LNCaP clone FGC (cell line): ENCODE measurements around the gene NOTUM.
A peak's percentile ranks its signal among the peaks of the same experiment; 100 is the strongest.
"Not testable (repeated sequence)": the region's sequence is repeated elsewhere in the genome, so short reads cannot be mapped to it uniquely, and the experiment has no call there.

Experiments
- DNase-seq: peaks from one replicate; pipeline ENCODE4 v3.0.0-alpha.2; 2011; ENCODE audit warnings: low read depth
- H3K4me3 ChIP-seq: 2 replicates; pipeline ENCODE4 v1.5.1; 2011; ENCODE audit warnings: mild to moderate bottlenecking, low read depth, low read length, control low read depth
- CTCF ChIP-seq: IDR thresholded peaks from 2 replicates; pipeline ENCODE4 v1.5.1; 2012; ENCODE audit warnings: mild to moderate bottlenecking; ENCODE audit not compliant: control insufficient read depth, insufficient read depth; ENCODE audit errors: extremely low read depth

NOTUM gene

GRCh38 chr17:81923302-81924260, 37.4 kb downstream of the NOTUM start:
- no peak overlapping the region for H3K4me3 ChIP-seq
- DNase-seq = no peak
- TF ChIP-seq CTCF = no peak

GRCh38 chr17:81922566-81923301, 38.3 kb downstream of the NOTUM start:
- H3K4me3 ChIP-seq = no peak overlapping the region
- DNase-seq = no peak
- no peak for TF ChIP-seq CTCF

GRCh38 chr17:81921996-81922565, 38.9 kb downstream of the NOTUM start:
- TF ChIP-seq CTCF = no peak
- DNase-seq = no peak
- H3K4me3 ChIP-seq = no peak overlapping the region

- no peak for TF ChIP-seq CTCF
- DNase-seq = no peak
- H3K4me3 ChIP-seq = no peak overlapping the region
These were observed 39.5 kb downstream of the NOTUM start for GRCh38 chr17:81921537-81921862.

- no peak for DNase-seq
- no peak overlapping the region for H3K4me3 ChIP-seq
- TF ChIP-seq CTCF = no peak
These were observed 40.1 kb downstream of the NOTUM start for GRCh38 chr17:81920612-81921536.

- no peak for DNase-seq
- H3K4me3 ChIP-seq = no peak overlapping the region
- TF ChIP-seq CTCF = no peak
These were observed 42.0 kb downstream of the NOTUM start for GRCh38 chr17:81918832-81919545.

GRCh38 chr17:81918333-81918669, 42.7 kb downstream of the NOTUM start:
- H3K4me3 ChIP-seq = peak overlapping the region; percentile 63
- not testable (repeated sequence) for DNase-seq
